PC-9 (cell line): ENCODE results near the gene FANCB.

Experiments used
- EZH2 ChIP-seq: fragments of 200-600 bp; sonication (generic); IDR thresholded peaks from 2 replicates; pipeline ENCODE4 v1.8.0; 2017; ENCODE audit warnings: antibody characterized with exemption, low read depth
- TF ChIP-seq, protein P1 (sequence below): fragments of 200-600 bp; sonication (generic); conservative IDR thresholded peaks from 2 replicates; pipeline ENCODE4 v1.6.1; 2017; ENCODE audit warnings: mixed run types, antibody characterized with exemption, mild to moderate bottlenecking, moderate library complexity

DNA sequence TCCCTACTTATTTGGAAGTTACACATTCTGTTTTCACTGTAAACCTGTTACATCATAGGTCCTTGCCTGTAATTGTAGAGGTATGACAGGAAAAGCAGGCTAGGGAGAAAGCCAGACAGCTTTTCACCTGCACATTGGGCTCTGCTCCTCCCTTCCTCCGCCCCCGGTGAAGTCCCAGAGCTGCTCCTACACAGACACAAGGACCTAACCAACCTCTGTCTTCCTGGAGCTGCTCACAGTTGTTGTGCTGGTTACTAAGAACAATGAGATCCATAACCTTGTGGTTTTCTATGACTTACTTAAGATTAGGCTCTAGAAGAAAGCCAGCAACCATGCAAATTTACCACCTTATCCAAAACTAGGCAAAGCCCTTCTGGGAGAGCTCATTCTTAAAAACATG is 40.4 kb upstream of the FANCB start:
- TF ChIP-seq, protein P1, sequence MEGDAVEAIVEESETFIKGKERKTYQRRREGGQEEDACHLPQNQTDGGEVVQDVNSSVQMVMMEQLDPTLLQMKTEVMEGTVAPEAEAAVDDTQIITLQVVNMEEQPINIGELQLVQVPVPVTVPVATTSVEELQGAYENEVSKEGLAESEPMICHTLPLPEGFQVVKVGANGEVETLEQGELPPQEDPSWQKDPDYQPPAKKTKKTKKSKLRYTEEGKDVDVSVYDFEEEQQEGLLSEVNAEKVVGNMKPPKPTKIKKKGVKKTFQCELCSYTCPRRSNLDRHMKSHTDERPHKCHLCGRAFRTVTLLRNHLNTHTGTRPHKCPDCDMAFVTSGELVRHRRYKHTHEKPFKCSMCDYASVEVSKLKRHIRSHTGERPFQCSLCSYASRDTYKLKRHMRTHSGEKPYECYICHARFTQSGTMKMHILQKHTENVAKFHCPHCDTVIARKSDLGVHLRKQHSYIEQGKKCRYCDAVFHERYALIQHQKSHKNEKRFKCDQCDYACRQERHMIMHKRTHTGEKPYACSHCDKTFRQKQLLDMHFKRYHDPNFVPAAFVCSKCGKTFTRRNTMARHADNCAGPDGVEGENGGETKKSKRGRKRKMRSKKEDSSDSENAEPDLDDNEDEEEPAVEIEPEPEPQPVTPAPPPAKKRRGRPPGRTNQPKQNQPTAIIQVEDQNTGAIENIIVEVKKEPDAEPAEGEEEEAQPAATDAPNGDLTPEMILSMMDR, result no peak
- no peak for TF ChIP-seq EZH2
